NB4 (cell line): Measurements from ENCODE around the gene NCOA3.
"Not testable (repeated sequence)": the region's sequence is repeated elsewhere in the genome, so short reads cannot be mapped to it uniquely, and the experiment has no call there.

Experiments
- DNase-seq: peaks from one replicate; pipeline ENCODE4 v3.0.0; 2010; ENCODE audit warnings: low read depth
- H3K4me3 ChIP-seq: one replicate; pipeline ENCODE4 v1.5.1; 2011; ENCODE audit warnings: mild to moderate bottlenecking, low read depth, low read length, moderate library complexity
- MYC ChIP-seq: IDR thresholded peaks from 2 replicates; pipeline ENCODE4 v1.6.1; 2011; ENCODE audit warnings: low read depth, low read length
- POLR2A ChIP-seq: IDR thresholded peaks from 2 replicates; pipeline ENCODE4 v1.6.1; 2011; ENCODE audit warnings: mild to moderate bottlenecking; ENCODE audit not compliant: insufficient read length; ENCODE audit errors: extremely low read depth
- TF ChIP-seq, protein P1 (sequence below): IDR thresholded peaks from 2 replicates; pipeline ENCODE4 v1.6.1; 2011; ENCODE audit warnings: low read depth, low read length
- TF ChIP-seq, protein P2 (sequence below): IDR thresholded peaks from one replicate; pipeline ENCODE4 v1.5.1; 2012; ENCODE audit warnings: low read depth, low read length

The NCOA3 gene

DNA sequence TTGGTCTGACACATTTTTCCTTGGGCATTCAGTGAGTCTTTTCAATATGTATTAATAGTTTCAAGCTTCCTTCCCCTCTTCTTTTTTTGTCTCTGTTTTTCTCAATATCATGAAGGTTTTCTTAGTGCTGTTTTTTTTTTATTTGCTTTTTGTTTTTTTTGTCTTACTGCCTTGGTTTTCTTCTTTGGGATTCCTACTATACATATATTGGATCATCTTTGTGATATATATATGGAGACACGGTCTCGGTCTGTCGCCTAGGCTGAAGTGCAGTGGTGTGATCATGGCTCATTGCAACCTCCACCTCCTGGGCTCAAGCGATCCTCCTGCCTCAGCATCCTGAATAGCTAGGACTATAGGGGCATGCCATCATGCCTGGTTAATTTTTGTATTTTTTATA is 43.8 kb downstream of the NCOA3 start:
- TF ChIP-seq, protein P1, sequence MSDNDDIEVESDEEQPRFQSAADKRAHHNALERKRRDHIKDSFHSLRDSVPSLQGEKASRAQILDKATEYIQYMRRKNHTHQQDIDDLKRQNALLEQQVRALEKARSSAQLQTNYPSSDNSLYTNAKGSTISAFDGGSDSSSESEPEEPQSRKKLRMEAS, result no peak
- no peak overlapping the region for H3K4me3 ChIP-seq
- no peak for DNase-seq

DNA sequence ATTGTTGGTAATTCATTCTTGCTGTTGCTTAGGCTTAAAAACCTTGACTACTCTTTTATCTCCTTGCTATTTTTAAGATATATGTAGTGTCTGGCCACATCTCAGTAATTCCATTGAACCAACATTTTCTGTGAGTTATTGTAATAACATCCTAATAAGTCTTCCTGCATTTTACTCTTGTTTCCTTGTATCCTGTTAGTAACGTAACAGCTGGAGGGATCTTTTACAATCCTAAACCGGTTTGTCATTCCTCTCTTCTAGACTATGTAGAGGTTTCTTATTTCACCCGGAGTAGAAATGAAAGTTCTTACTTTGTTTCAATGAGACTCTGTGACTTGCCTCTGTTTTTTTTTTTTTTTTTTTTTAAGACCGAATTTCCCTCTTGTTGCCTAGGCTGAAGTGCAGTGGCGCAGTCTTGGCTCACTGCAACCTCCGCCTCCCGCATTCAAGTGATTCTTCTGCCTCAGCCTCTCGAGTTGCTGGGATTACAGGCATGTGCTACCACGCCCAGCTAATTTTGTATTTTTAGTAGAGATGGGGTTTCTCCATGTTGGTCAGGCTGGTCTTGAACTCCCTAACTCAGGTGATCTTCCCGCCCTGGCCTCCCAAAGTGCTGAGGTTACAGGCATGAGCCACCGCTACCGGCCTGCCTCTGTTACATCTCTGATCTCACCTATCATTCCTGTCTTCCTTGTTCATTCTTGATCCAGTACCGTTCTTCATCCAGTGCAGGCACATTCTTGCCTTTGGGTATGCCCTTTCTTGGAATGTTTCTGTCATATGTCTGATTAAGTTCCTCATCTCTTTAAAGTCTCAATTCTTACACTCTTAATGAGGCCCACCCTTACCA is 44.7 kb downstream of the NCOA3 start:
- DNase-seq, result no peak
- TF ChIP-seq, protein P2, sequence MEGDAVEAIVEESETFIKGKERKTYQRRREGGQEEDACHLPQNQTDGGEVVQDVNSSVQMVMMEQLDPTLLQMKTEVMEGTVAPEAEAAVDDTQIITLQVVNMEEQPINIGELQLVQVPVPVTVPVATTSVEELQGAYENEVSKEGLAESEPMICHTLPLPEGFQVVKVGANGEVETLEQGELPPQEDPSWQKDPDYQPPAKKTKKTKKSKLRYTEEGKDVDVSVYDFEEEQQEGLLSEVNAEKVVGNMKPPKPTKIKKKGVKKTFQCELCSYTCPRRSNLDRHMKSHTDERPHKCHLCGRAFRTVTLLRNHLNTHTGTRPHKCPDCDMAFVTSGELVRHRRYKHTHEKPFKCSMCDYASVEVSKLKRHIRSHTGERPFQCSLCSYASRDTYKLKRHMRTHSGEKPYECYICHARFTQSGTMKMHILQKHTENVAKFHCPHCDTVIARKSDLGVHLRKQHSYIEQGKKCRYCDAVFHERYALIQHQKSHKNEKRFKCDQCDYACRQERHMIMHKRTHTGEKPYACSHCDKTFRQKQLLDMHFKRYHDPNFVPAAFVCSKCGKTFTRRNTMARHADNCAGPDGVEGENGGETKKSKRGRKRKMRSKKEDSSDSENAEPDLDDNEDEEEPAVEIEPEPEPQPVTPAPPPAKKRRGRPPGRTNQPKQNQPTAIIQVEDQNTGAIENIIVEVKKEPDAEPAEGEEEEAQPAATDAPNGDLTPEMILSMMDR, result no peak
- no peak for TF ChIP-seq MYC
- TF ChIP-seq POLR2A, result no peak
- TF ChIP-seq, protein P1, result no peak
- H3K4me3 ChIP-seq, result no peak overlapping the region

DNA sequence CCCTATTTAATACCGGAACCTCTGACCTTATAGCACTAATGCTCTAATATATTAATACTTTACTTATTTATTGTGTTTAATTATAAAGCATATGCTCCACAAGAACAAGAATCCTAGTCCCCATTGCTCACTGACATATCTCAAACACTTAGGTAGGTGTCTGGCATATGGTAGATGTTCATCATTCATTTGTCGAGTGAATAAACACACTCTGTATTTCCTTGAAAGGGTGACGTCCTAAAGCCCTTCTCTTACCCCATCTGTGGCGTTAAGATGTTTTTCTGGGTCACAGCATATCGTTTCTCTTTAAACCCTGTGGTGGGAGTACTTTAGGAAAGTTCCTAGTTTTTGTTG is 45.3 kb downstream of the NCOA3 start:
- DNase-seq, result no peak
- no peak overlapping the region for H3K4me3 ChIP-seq
- no peak for TF ChIP-seq POLR2A
- TF ChIP-seq, protein P1, result no peak
- TF ChIP-seq MYC, result no peak

DNA sequence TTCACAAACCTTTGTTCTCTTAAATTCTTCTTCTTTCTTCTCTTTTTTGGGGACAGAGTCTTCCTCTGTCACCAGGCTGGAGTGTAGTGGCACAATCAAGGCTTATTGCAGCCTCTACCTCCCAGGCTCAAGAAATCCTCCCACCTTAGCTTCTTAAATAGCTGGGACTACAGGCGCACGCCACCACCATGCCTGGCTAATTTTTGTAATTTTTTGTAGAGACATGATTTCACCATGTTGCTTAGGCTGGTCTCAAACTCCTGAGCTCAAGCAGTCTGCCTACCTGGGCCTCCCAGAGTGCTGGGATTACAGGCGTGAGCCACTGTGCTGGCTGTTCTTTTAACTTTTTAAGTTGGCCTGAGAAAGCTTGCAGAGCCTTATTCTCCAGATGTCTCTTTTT is 48.0 kb downstream of the NCOA3 start:
- no peak for DNase-seq
- TF ChIP-seq, protein P2, result no peak
- TF ChIP-seq, protein P1, result no peak
- TF ChIP-seq MYC, result no peak
- no peak for TF ChIP-seq POLR2A
- H3K4me3 ChIP-seq, result no peak overlapping the region

DNA sequence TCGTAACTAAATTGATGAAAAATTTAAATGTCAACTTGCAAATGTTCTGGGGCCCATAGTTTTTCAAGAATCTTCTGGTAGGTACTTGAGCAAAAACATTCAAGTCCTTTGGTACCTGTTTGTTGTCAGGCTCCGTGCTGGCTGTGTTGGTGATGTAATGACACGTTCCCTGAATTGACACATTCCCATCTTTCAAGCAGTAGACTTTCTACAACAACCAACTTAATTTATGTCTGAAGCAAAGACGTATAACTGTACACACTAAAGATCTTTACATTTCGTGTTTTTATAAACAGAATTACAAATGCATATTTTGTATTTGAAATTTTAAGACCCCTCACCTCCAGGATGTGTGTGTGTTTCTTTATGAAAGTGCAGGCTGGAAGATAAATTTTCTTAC is 49.5 kb downstream of the NCOA3 start:
- H3K4me3 ChIP-seq, result no peak overlapping the region
- no peak for DNase-seq
- TF ChIP-seq MYC, result no peak
- no peak for TF ChIP-seq POLR2A
- TF ChIP-seq, protein P1, result no peak
- TF ChIP-seq, protein P2, result no peak

DNA sequence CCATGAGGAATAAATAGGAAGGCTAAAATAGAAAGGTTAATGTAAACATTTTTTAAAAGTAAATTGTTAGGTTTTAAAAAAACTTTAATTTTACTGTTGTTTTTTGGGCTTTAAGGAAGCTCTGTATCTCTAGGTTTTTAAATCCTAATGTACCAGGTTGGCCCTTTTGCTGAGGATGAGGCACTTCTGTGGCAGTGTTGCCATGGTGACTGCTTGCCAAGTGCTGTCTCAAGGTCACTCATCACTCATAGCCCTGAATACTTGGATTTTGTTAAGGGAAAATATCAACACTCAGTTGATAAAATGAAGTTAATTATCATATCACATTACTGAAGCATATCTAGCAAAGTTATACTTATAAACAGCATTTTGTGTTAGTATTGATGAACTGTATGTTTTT is 50.2 kb downstream of the NCOA3 start:
- H3K4me3 ChIP-seq, result no peak overlapping the region
- TF ChIP-seq POLR2A (no peak), MYC (no peak)
- TF ChIP-seq, protein P2, result no peak
- TF ChIP-seq, protein P1, result no peak
- DNase-seq, result peak; percentile 20

DNA sequence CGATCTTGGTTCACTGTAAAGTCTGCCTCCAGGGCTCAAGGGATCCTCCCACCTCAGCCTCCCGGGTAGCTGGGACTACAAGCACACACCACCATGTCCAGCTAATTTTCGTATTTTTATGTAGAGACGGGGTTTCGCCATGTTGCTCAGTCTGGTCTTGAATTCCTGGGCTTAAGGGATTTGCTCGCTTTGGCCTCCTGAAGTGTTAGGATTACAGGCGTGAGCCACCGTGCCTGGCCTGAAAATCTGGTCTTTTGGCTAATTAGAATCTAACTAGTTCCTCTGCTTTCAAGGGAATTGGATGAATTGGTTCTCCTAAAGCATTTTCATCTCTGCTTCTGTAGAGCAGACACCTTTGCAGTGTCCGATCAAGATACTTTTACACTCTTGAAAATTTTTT is 51.3 kb downstream of the NCOA3 start:
- TF ChIP-seq, protein P1, result no peak
- no peak for TF ChIP-seq MYC
- no peak for TF ChIP-seq POLR2A
- TF ChIP-seq, protein P2, result no peak
- DNase-seq, result no peak
- no peak overlapping the region for H3K4me3 ChIP-seq

DNA sequence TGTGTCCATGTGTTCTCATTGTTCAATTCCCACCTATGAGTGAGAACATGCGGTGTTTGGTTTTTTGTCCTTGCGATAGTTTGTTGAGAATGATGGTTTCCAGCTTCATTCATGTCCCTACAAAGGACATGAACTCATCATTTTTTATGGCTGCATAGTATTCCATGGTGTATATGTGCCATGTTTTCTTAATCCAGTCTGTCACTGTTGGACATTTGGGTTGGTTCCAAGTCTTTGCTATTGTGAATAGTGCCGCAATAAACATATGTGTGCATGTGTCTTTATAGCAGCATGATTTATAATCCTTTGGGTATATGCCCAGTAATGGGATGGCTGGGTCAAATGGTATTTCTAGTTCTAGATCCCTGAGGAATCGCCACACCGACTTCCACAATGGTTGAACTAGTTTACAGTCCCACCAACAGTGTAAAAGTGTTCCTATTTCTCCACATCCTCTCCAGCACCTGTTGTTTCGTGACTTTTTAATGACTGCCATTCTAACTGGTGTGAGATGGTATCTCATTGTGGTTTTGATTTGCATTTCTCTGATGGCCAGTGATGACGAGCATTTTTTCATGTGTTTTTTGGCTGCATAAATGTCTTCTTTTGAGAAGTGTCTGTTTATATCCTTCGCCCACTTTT is 52.0 kb downstream of the NCOA3 start:
- not testable (repeated sequence) for DNase-seq, H3K4me3 ChIP-seq

DNA sequence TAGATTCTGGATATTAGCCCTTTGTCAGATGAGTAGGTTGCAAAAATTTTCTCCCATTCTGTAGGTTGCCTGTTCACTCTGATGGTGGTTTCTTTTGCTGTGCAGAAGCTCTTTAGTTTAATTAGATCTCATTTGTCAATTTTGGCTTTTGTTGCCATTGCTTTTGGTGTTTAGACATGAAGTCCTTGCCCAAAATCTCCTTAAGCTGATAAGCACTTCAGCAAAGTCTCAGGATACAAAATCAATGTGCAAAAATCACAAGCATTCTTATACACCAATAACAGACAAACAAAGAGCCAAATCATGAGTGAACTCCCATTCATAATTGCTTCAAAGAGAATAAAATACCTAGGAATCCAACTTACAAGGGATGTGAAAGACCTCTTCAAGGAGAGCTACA is 52.6 kb downstream of the NCOA3 start:
- not testable (repeated sequence) for DNase-seq, H3K4me3 ChIP-seq
